Measurements from ENCODE around the gene S100P.

- TF ChIP-seq, protein P1, sequence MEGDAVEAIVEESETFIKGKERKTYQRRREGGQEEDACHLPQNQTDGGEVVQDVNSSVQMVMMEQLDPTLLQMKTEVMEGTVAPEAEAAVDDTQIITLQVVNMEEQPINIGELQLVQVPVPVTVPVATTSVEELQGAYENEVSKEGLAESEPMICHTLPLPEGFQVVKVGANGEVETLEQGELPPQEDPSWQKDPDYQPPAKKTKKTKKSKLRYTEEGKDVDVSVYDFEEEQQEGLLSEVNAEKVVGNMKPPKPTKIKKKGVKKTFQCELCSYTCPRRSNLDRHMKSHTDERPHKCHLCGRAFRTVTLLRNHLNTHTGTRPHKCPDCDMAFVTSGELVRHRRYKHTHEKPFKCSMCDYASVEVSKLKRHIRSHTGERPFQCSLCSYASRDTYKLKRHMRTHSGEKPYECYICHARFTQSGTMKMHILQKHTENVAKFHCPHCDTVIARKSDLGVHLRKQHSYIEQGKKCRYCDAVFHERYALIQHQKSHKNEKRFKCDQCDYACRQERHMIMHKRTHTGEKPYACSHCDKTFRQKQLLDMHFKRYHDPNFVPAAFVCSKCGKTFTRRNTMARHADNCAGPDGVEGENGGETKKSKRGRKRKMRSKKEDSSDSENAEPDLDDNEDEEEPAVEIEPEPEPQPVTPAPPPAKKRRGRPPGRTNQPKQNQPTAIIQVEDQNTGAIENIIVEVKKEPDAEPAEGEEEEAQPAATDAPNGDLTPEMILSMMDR (IDR thresholded peaks at IDR 0.05) = no peak
- TF ChIP-seq POLR2A (IDR thresholded peaks at IDR 0.05) = no peak
These were observed 25.3 kb upstream of the S100P start for GRCh38 chr4:6668391-6668790.

All from testis (tissue), 2 donors.